Kidney tubule cell (primary cell): ENCODE measurements around the gene SYCE1L.
"Not testable (repeated sequence)": the region's sequence is repeated elsewhere in the genome, so short reads cannot be mapped to it uniquely, and the experiment has no call there.

Experiments used
- DNase-seq: peaks from one replicate; pipeline ENCODE4 v3.0.0-alpha.2; 2018; ENCODE audit warnings: low spot score

Gene SYCE1L

GRCh38 chr16:77197747-77198146, 1.5 kb upstream of the SYCE1L start:
- no peak for DNase-seq

DNA sequence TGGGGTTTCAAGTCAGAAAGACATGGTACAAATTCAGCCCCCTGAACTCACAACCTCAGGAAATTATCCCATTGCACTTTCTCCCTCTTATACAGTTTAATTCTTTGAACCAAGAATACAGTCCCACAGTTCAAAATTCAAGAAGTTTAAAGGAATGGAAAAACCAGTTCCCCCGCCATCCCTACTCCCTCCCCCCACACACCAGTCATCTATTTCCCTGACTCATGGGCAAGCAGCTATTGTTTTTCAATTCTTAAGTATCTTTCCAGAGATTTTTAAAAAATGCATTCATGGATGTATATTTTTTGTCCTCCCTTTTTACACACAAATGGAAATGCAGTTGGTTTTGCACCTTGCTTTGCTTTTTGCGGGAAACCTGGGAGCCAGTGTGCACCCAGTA, 7.3 kb downstream of the SYCE1L start:
- no peak for DNase-seq

DNA sequence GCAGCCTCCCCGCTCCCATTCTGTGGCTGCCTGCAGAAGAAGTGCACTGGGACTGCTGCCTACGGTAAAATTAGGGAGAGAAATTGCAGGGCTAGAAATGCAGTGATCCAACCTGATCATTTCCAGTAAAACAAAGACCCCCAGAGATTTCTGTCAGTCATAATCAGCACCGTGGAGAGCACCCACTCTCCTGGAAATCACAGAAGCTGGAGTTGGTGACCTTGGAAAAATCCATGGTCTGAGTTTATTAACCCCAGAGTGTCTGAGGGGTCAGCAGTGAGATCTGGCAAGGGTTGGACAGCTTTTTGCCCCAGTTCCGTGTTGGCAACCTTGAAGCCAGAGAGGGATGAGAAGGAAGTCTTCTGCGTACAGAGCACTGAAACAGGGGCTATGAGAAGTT, 7.8 kb downstream of the SYCE1L start:
- DNase-seq: no peak

DNA sequence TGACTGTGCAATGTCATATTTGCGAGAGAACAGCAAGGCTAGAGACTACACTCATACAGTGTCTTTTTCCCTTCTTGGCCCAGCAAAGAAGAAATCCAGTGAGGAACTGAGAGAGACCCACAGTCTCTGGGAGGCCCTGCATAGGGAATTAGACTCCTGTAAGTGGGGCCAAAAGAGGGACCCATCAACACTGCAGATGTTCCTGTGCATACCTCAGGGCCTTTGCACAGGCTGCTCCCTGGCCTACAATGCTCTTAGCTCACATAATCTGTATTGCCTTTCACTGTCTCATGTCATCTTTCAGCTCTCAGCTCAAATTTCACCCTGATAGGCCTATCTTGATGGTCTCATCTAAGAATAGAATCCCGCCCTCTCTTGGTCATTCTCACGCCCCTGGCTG, 9.2 kb downstream of the SYCE1L start:
- no peak for DNase-seq

DNA sequence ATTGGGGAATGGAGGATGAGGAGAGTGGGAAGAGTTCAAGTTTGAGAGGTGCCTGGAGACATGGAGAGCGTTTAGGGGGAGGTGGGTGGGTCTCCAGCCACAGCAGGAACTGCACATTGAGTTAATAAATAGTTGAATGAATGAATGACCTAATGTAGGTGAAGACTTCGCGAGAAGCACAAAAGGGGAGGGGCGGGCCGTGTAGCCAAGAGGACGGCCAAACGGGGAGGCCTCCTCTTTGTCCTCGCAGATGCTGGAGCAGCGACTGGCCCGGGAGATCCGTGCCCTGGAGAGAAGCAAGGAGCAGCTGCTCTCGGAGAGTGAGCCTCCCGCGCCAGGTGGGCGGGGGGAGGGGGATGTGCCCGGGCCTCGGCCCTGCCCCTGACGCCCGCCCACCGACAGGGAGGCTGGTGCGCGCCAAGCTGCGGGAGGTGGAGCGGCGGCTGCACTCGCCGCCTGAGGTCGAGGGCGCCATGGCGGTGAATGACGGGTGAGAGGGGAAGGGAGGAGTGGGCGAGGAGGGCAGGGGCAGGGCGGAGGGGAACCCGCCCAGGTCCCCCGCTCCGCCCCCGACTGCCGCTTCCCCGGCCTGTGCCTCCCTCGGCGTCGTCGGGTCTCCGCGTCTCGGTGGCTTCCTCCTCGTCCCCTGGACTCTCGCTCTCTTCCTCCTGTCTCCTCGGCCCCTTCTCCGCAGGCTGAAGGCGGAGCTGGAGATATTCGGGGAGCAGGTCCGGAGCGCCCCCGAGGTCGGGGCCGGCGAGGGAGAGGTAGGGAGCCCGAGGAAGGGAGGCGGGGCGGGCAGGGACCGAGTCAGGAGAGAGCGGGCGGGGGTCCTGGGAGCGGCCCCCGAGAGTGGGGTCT, 12.9 kb downstream of the SYCE1L start:
- peak; percentile 77 for DNase-seq

DNA sequence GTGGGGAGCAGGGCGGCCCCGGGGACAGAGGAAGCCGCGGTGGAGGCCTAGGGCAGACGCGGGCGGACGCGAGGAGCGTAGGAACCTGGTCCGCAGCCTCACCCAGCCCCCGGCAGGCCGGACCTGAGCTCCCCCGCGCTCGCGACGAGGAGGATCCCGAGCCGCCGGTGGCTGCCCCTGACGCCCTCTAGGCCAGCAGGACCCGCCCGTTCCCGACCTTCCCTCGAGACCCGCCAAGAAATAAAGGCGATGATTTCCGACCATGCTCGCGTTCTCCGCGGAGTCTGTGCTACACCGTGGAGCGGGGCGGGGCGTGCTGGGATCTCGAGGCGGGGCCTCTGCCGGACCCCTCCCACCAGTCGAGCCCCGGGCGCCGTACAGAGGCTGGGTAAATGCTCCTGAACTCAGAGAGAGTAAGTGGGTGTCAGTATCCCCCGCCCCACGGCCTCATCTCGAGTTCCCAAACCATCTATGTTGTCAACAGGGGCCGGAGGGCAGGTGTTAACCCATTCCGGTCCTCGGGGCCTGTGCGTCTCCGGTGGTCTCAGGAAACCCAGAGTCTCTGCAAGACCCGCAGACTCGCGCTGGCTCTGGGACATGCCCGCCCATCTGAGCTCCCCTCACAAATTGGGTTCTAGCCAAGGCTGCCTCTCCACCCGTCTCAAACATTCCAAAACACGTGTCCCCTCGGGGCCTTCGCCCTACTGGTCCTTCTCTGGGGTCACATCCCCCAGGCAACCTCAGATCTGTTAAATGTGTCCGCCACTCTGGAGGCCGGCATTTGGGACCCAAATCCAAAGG, 13.7 kb downstream of the SYCE1L start:
- DNase-seq: peak; percentile 61

DNA sequence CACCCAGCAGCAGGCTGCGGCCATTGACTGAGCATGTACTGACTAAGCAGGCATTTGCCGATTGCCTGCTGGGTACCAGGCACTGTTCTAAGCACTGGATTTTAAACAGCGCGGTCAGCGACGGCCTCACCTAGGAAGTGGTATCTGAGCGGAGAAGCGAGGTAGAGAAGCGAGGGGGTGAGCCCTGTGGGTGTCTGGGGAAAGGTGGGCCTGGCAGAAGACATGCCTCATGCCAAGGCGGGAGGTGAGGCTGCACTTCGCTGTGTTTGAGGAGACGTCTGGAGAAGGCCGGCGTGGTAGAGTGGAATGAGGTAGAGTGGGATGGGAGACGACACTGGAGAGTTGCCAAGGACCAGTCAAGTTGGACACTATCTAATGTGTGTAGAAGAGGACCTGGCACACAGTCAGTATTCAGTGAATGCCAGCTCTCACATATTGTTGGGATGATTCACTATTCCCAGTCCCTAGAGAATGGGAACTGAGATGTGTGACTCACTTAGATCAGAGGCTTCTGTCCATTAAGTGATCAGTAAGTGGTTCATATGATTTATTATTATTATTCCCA, 14.4 kb downstream of the SYCE1L start:
- DNase-seq: peak; percentile 97

DNA sequence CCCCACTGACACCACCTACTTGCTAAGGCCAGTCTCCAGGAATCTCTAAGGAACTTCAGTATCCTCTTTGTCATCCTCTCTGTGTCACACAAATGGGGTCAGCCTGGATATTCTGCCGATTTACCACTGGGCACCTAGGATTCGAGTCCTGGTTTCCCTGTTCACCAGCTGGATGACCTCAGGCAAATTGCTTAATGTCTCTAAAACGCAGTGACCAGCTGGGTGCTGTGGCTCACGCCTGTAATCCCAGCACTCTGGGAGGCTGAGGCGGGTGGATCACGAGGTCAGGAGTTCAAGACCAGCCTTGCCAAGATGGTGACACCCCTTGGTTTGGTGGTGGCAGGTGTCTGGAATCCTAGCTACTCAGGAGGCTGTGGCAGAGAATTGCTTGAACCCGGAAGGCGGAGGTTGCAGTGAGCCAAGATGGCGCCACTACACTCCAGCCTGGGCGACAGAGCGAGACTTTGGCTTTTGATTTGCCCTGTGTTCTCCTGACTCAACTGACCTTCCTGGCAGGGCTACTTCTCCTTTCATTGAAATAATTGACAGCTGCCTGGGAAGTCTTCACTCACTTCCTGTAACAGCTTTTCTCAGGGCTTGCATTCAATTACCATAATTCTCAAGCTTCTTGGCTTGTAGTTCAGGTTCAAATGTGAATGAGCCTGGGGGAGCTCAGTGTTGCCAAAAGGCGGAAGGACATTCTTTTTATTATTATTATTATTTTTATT, 15.4 kb downstream of the SYCE1L start:
- peak; percentile 20 for DNase-seq

GRCh38 chr16:77219437-77219836, 20.2 kb downstream of the SYCE1L start:
- peak; percentile 23 for DNase-seq

DNA sequence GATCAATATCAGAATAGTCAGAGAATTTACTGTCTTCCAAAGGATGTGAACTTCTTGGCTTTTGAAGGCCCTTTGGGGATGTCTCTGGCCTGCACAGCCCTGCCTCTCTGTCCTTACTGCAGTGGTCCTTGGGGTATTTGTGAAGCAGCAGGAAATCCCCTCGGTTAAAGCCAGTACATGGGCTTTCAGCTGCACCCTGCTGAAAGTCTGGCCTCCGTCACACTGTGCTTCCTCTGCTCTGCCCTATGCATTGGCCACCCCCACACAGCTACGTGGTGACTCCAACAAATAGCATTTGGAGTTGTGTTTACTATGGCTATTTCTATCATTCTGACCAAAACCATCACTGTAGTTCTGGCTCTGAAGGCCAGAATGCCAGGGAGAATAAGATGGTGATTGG, 21.2 kb downstream of the SYCE1L start:
- DNase-seq: no peak

DNA sequence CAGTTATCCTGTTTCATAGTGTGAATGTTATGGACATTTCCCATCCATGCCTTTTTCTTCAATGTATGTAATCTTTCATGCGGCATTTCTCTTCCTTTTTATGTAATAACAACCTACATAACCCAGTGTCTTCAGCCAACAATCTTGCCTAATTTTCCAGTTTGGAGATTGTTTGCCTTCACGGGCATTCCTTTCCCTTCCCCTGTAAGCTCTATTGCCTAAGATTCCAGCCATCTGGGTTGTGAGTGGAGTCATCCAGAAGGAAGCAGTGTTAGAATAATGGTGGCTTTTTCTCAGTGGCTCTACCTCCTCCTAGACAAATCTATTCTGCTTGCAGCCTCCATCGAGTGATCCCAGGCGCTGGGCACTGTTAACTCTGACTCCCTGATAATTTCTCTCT, 22.3 kb downstream of the SYCE1L start:
- DNase-seq: no peak

DNA sequence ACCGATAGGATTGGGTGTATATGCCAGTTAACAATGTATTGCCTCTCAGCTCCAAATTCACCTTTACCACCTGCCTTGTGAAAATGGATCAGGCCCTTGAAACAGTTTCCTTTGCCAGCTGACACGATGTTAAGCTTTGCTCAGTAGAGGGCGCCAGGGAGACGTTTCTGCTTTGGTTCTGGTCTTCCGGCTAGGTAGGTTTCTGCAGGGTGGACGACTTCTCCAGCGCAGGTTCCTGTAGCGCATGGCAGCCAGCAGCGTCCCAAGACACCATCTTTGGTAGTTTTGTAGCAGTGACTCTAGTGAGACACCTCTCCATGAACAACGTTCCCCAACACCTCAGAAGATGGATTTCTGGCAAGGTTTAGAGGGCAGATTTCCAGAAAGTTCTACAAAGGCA, 24.0 kb downstream of the SYCE1L start:
- no peak for DNase-seq

DNA sequence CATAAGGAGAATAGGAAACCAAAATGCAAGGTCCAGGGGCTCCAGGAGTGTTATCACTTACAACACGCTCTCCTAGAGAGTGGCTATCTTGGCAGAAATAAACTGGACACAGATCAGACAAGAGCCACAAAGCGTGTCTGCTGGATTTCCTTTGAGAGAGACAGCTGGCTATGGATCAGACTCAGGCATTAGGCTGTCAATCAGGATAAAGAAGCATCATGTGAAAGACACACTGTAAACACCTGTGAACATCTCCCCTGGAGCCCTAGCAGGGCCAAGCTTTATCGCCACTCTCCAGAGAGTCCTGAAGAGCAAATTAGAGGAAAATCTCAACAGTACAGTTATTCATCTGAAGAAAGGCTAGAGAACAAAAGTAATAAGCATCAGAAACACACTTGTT, 26.0 kb downstream of the SYCE1L start:
- DNase-seq: no peak

DNA sequence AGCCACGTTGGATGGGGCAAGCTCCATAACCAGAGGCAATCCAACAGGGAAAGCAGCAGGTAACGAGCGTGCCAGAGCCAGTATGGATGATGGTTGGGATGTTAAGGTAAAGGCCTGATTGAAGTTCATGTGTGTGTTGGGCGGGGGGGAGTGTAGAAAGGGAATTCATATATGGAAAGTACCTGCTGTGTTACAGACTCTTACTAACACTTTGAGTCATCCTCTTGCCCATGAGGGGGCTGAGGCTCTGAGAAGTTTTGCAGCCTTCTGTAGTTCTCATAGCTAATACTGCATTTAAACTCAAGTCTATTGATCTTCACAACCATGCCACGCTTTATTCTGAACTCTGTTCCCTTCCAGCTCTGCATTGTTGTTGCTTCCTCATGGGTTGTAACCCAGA, 28.5 kb downstream of the SYCE1L start:
- peak; percentile 16 for DNase-seq

DNA sequence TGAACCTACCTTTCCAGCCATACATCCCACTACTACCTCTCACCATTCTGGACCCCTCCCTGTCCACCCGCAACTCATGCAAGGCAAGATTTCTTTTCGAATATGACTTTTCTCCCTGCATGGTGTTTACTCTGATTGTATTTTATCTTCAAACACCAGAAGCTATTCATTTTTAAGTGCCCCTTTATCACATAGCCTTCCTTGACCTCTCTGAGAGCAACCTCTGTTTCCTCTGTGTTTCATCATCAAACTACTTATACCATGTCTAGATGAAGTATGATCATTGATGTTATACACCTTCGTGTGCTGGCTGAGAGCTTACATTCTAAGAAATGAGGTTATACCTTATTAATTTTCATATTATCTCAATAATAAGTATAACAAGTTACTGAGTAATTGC, 31.8 kb downstream of the SYCE1L start:
- no peak for DNase-seq

GRCh38 chr16:77233799-77234519, 34.8 kb downstream of the SYCE1L start:
- DNase-seq: no peak

GRCh38 chr16:77234611-77235010, 35.4 kb downstream of the SYCE1L start:
- DNase-seq: peak; percentile 62

DNA sequence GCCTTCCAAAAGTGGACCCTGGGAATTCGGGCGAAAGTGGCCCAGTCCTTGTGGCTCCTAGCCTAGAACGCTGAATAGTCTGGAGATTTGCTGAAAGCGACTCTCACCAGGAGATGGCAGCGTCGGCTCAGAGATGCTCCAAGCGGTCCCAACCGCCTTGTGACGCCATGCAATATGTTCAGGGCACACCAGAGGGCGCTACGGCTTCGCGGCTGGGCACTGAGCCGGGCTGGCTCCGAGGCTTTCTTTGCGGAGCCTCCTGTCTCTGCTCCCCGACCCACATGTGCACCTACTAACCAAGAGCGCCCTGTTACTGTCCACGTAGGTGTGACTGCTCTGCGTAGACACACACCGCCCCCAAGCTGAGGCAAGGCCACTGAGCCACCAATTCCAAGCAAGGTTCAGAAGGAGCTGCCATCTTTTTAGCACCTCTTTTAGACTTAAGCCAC, 36.9 kb downstream of the SYCE1L start:
- peak; percentile 84 for DNase-seq

DNA sequence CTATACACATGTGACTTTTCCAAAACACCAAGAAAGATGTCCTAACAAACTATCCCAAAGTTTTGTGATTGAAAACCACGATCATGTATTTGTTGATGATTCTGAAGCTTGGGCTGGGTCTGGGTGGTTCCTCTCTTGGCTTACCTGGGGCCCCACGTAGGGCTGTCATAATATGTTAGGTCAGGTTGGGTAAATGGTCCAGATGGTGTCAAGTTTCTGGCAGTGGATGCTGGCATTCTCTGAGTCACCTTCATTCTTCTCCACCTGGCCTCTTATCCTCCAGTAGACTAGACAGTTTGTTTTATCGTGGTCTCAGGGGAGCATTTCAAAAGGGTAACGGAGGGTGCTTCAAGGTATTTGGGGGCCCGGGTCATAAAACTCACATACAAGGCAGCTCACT, 39.4 kb downstream of the SYCE1L start:
- no peak for DNase-seq

- not testable (repeated sequence) for DNase-seq
Measured at GRCh38 chr16:77242471-77242870, 43.3 kb downstream of the SYCE1L start.

- no peak for DNase-seq
Measured at GRCh38 chr16:77246150-77246549, 46.9 kb downstream of the SYCE1L start.

- no peak for DNase-seq
Measured at GRCh38 chr16:77250400-77250799, 51.2 kb downstream of the SYCE1L start.
